Thyroid gland (tissue), 4 donors: ENCODE measurements around the gene MGLL.

Experiments used
- POLR2A ChIP-seq, 2 donors: fragments of 450-650 bp; IDR thresholded peaks; one replicate each; pipeline ENCODE4 v1.6.1; 2017; ENCODE audit warnings: antibody characterized with exemption in 2 of 2, mild to moderate bottlenecking in 2 of 2, moderate library complexity in 1 of 2
- TF ChIP-seq, protein P1 (sequence below), 6 experiments: fragments of 200-600 bp in 3 of 6; fragments of 450-650 bp in 3 of 6; sonication (generic) in 3 of 6; IDR thresholded peaks; one replicate each; pipeline ENCODE4 v1.5.1; 2016 to 2019; ENCODE audit warnings: antibody characterized with exemption in 6 of 6, mild to moderate bottlenecking in 2 of 6, inconsistent platforms in 1 of 6, moderate library complexity in 1 of 6

- TF ChIP-seq, protein P1, sequence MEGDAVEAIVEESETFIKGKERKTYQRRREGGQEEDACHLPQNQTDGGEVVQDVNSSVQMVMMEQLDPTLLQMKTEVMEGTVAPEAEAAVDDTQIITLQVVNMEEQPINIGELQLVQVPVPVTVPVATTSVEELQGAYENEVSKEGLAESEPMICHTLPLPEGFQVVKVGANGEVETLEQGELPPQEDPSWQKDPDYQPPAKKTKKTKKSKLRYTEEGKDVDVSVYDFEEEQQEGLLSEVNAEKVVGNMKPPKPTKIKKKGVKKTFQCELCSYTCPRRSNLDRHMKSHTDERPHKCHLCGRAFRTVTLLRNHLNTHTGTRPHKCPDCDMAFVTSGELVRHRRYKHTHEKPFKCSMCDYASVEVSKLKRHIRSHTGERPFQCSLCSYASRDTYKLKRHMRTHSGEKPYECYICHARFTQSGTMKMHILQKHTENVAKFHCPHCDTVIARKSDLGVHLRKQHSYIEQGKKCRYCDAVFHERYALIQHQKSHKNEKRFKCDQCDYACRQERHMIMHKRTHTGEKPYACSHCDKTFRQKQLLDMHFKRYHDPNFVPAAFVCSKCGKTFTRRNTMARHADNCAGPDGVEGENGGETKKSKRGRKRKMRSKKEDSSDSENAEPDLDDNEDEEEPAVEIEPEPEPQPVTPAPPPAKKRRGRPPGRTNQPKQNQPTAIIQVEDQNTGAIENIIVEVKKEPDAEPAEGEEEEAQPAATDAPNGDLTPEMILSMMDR (IDR thresholded peaks at IDR 0.05), result no peak
- TF ChIP-seq POLR2A (IDR thresholded peaks at IDR 0.05), result peak in 1 of 2 donors; percentile 63
Measured at GRCh38 chr3:127672429-127673190, 149.7 kb downstream of the MGLL start, which contains the start of gene ABTB1.
